ENCODE results near the gene BLOC1S5.

DNA sequence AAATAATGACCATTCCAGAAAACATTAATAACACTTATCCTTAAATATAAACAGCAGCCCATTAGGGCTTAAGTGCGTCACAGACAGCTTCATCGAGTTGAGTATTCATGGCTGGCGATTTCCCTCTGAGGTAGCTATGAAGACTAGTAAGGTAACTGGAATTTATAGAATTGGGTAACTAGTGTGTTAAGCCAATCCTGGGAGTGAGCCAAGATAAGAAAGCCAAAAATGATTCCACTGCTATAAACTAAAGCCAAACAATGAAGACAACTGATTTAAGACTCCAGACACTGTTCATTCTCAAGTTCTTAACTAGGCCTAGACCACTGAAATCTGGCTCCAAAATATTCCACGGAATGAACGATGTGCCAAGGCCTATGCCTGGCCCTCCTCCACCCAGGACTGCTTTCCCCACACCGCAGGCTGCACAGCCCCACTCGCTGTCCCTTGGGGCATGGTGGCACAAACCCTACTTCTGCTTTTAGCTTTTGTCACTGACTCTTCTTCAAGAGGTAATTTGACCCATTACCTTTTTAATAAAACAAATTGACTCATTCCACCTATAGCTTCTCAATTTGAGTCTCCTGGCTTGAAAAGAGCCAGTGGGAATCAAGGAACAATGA lies 66.0 kb downstream of the BLOC1S5 start:
- TF ChIP-seq, protein P1, sequence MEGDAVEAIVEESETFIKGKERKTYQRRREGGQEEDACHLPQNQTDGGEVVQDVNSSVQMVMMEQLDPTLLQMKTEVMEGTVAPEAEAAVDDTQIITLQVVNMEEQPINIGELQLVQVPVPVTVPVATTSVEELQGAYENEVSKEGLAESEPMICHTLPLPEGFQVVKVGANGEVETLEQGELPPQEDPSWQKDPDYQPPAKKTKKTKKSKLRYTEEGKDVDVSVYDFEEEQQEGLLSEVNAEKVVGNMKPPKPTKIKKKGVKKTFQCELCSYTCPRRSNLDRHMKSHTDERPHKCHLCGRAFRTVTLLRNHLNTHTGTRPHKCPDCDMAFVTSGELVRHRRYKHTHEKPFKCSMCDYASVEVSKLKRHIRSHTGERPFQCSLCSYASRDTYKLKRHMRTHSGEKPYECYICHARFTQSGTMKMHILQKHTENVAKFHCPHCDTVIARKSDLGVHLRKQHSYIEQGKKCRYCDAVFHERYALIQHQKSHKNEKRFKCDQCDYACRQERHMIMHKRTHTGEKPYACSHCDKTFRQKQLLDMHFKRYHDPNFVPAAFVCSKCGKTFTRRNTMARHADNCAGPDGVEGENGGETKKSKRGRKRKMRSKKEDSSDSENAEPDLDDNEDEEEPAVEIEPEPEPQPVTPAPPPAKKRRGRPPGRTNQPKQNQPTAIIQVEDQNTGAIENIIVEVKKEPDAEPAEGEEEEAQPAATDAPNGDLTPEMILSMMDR (IDR thresholded peaks at IDR 0.05), result no peak
- TF ChIP-seq EZH2 (IDR thresholded peaks at IDR 0.05), result no peak
- no peak for TF ChIP-seq EZH2phosphoT487 (IDR thresholded peaks at IDR 0.05)
